WTC11 (cell line): ENCODE measurements around the gene ADAM12. TPM values are rescaled to one million over a fixed set of nuclear protein-coding genes. Genes with fewer than 3 reads are reported as not detected.

Source experiments
- ATAC-seq: fragments of 200-7000 bp; cut with Tn5 transposase; 2 replicates; pipeline ENCODE4 v1.10.0; 2021; ENCODE audit warnings: mild to moderate bottlenecking, moderate library complexity
- CTCF ChIA-PET: fragments of 300-600 bp; sonication (Branson Sonifier 250); formaldehyde crosslinking; loops from one replicate; lab custom pipeline; 2021; ENCODE audit warnings: antibody characterized with exemption; lab: Charles Lee
- POLR2A ChIA-PET: fragments of 350-600 bp; sonication (Branson Sonifier 250); formaldehyde crosslinking; loops from one replicate; lab custom pipeline; 2021; ENCODE audit warnings: antibody characterized with exemption; lab: Charles Lee
- DNase-seq: peaks from one replicate; pipeline ENCODE4 v3.0.0; 2021; ENCODE audit warnings: low spot score
- H3K27ac Mint-ChIP-seq: 2 replicates; pipeline ENCODE4 v1.8.0; 2021; ENCODE audit warnings: mixed read lengths
- H3K27me3 Mint-ChIP-seq: 2 replicates; pipeline ENCODE4 v1.8.0; 2021; ENCODE audit warnings: low read depth, mild to moderate bottlenecking, moderate library complexity, mixed read lengths
- H3K36me3 Mint-ChIP-seq: 2 replicates; pipeline ENCODE4 v1.8.0; 2021; ENCODE audit warnings: mixed read lengths
- H3K4me1 Mint-ChIP-seq: 2 replicates; pipeline ENCODE4 v1.8.0; 2022; ENCODE audit warnings: mixed read lengths
- H3K4me3 Mint-ChIP-seq: 2 replicates; pipeline ENCODE4 v1.8.0; 2021; ENCODE audit warnings: mild to moderate bottlenecking, moderate library complexity, mixed read lengths
- H3K9me3 Mint-ChIP-seq: 2 replicates; pipeline ENCODE4 v1.8.0; 2021; ENCODE audit warnings: mixed read lengths
- FOXP1 ChIP-seq: sonication (generic); formaldehyde crosslinking; IDR thresholded peaks from 2 replicates; pipeline ENCODE4 v1.8.0; 2022; ENCODE audit warnings: missing genetic modification reagents, mild to moderate bottlenecking, moderate library complexity, borderline replicate concordance
- GRHL2 ChIP-seq: fragments of 250-450 bp; sonication (Bioruptor Pico); IDR thresholded peaks from 2 replicates; pipeline ENCODE4 v1.8.0; 2022; ENCODE audit warnings: mild to moderate bottlenecking, moderate library complexity; ENCODE audit not compliant: insufficient replicate concordance, severe bottlenecking
- JAZF1 ChIP-seq: fragments of 250-450 bp; sonication (Bioruptor Pico); IDR thresholded peaks from 2 replicates; pipeline ENCODE4 v1.9.0; 2021; ENCODE audit warnings: moderate library complexity, mild to moderate bottlenecking, inconsistent platforms
- MXD4 ChIP-seq: fragments of 250-450 bp; sonication (Bioruptor Pico); IDR thresholded peaks from 2 replicates; pipeline ENCODE4 v1.8.0; 2021; ENCODE audit warnings: mild to moderate bottlenecking, moderate library complexity, borderline replicate concordance
- NR1H2 ChIP-seq: sonication (generic); formaldehyde crosslinking; IDR thresholded peaks from 2 replicates; pipeline ENCODE4 v1.9.0; 2021; ENCODE audit warnings: mild to moderate bottlenecking, moderate library complexity, missing genetic modification reagents
- NR2C2 ChIP-seq: sonication (generic); formaldehyde crosslinking; IDR thresholded peaks from 2 replicates; pipeline ENCODE4 v1.8.0; 2022; ENCODE audit warnings: mild to moderate bottlenecking, missing genetic modification reagents
- NR3C1 ChIP-seq: sonication (generic); formaldehyde crosslinking; conservative IDR thresholded peaks from 2 replicates; pipeline ENCODE4 v1.8.1; 2023; ENCODE audit warnings: low read depth, mild to moderate bottlenecking, missing genetic modification reagents
- OVOL2 ChIP-seq: fragments of 250-450 bp; sonication (Bioruptor Pico); IDR thresholded peaks from 2 replicates; pipeline ENCODE4 v1.9.0; 2021; ENCODE audit warnings: mild to moderate bottlenecking, borderline replicate concordance
- RELA ChIP-seq: sonication (generic); formaldehyde crosslinking; IDR thresholded peaks from 2 replicates; pipeline ENCODE4 v1.8.1; 2022; ENCODE audit warnings: missing genetic modification reagents, mild to moderate bottlenecking, borderline replicate concordance
- ZBTB21 ChIP-seq: sonication (generic); formaldehyde crosslinking; IDR thresholded peaks from 2 replicates; pipeline ENCODE4 v1.8.1; 2023; ENCODE audit warnings: mild to moderate bottlenecking, missing genetic modification reagents, borderline replicate concordance
- total RNA-seq: library from RNA; stranded (reverse); gene quantifications from 3 replicates; pipeline ENCODE4 v1.2.3, GENCODE V29; 2021
- TF ChIP-seq, protein P1 (sequence below): fragments of 250-450 bp; sonication (Bioruptor Pico); IDR thresholded peaks from 2 replicates; pipeline ENCODE4 v1.9.0; 2021; ENCODE audit warnings: moderate library complexity, mild to moderate bottlenecking, inconsistent platforms, borderline replicate concordance
- TF ChIP-seq, protein P2 (sequence below): fragments of 250-450 bp; sonication (Bioruptor Pico); IDR thresholded peaks from 2 replicates; pipeline ENCODE4 v1.9.0; 2021; ENCODE audit warnings: mild to moderate bottlenecking
- TF ChIP-seq, protein P3 (sequence below): sonication (generic); formaldehyde crosslinking; IDR thresholded peaks from 2 replicates; pipeline ENCODE4 v1.8.0; 2023; ENCODE audit warnings: missing genetic modification reagents
- TF ChIP-seq, protein P4 (sequence below): sonication (generic); formaldehyde crosslinking; IDR thresholded peaks from 2 replicates; pipeline ENCODE4 v1.8.1; 2023; ENCODE audit warnings: mild to moderate bottlenecking, missing genetic modification reagents
- TF ChIP-seq, protein P5 (sequence below): fragments of 250-450 bp; sonication (Bioruptor Pico); IDR thresholded peaks from 2 replicates; pipeline ENCODE4 v2.1.2; 2022; ENCODE audit warnings: mild to moderate bottlenecking, moderate library complexity
- TF ChIP-seq, protein P6 (sequence below): sonication (generic); formaldehyde crosslinking; IDR thresholded peaks from 2 replicates; pipeline ENCODE4 v1.8.0; 2022; ENCODE audit warnings: mild to moderate bottlenecking, missing genetic modification reagents
- TF ChIP-seq, protein P7 (sequence below): fragments of 250-450 bp; sonication (Bioruptor Pico); IDR thresholded peaks from 2 replicates; pipeline ENCODE4 v1.8.0; 2021; ENCODE audit warnings: mild to moderate bottlenecking
- TF ChIP-seq, protein P8 (sequence below): sonication (generic); formaldehyde crosslinking; IDR thresholded peaks from 2 replicates; pipeline ENCODE4 v1.8.0; 2022; ENCODE audit warnings: mild to moderate bottlenecking, missing genetic modification reagents
- TF ChIP-seq, protein P9 (sequence below): fragments of 250-450 bp; sonication (Bioruptor Pico); IDR thresholded peaks from 2 replicates; pipeline ENCODE4 v1.9.0; 2021; ENCODE audit warnings: mild to moderate bottlenecking, borderline replicate concordance
- TF ChIP-seq, protein P10 (sequence below): sonication (generic); formaldehyde crosslinking; IDR thresholded peaks from 2 replicates; pipeline ENCODE4 v1.8.1; 2022; ENCODE audit warnings: low read depth, missing genetic modification reagents, borderline replicate concordance

ADAM12 gene
- total RNA-seq, 1 experiment from 2014 or later, result 0.22 TPM

DNA sequence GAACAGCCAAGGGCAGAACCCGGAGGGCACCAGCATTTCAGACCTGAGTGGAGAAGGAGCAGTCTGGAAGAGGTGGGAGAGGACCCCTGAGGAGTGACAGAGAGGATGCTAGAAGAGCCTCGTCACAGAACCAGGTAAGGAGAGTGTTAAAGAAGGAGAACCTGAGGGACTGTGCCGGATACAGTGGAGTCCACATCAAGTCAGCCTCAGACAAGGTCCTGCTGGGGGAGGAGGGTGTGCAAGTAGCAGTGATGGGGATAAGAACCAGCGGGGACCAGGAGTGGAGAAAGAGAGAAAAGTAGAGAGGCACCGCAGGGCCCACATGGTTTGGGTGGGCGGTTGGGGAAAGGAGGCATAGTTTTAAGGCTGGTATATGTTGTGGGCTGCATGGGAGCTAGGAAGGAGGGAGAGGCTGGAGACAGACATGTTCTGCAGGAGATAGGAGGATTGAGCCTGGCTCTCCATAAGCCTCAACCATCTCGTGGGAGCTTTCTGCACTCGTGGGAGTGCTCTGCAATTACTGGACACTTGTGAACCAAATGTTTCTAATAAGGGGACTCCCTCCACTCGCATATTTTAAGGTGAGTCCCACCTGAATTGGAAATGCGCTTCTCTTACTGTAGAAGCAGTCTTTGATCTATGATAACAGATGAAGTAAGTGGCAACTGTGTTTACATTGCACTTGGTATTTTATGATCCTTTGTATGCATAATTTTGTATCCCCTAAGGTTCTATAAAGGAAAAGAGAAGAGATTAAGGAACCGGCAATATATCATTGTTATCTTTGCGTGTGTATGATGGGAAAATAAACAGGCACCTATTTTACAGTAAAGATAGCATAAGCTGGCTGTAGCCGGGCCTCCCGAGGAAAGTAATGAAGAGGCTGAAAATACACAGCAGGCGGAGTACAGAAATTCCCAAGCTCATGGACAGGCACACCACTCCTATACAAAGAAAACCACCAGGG lies 154.8 kb downstream of the ADAM12 start (continued):
- TF ChIP-seq, protein P1, sequence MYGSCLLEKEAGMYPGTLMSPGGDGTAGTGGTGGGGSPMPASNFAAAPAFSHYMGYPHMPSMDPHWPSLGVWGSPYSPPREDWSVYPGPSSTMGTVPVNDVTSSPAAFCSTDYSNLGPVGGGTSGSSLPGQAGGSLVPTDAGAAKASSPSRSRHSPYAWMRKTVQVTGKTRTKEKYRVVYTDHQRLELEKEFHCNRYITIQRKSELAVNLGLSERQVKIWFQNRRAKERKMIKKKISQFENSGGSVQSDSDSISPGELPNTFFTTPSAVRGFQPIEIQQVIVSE (CRISPR knock-in tag), result no peak
- TF ChIP-seq, protein P2, sequence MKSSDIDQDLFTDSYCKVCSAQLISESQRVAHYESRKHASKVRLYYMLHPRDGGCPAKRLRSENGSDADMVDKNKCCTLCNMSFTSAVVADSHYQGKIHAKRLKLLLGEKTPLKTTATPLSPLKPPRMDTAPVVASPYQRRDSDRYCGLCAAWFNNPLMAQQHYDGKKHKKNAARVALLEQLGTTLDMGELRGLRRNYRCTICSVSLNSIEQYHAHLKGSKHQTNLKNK (CRISPR knock-in tag), result no peak
- no peak for TF ChIP-seq RELA (CRISPR knock-in tag)
- TF ChIP-seq, protein P3, sequence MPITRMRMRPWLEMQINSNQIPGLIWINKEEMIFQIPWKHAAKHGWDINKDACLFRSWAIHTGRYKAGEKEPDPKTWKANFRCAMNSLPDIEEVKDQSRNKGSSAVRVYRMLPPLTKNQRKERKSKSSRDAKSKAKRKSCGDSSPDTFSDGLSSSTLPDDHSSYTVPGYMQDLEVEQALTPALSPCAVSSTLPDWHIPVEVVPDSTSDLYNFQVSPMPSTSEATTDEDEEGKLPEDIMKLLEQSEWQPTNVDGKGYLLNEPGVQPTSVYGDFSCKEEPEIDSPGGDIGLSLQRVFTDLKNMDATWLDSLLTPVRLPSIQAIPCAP, result no peak

DNA sequence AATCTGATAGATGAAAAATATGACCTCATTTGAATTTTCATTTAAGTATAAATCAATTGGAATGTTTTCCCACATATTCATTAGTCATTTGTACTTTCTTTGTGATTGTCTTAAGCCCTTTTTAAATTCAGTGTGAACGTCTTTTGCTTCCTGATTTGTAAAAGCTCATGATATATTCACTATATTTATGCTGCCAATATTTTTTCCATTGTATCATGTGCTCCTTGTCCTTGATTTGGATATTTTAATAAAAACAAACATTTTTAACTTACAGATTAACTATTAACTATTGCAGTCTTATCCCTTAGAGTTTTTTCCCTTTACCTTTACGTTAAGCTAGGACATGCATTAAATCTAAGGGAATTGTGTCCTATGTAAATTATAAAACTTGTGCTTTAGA lies 157.7 kb downstream of the ADAM12 start:
- Mint-ChIP-seq H3K4me1 (peaks cover 14% of the 10 kb centered on the region), H3K27ac (no peak overlapping the region), H3K36me3 (no peaks in the 10 kb centered on the region), H3K27me3 (no peaks in the 10 kb centered on the region), H3K4me3 (no peak overlapping the region)
- DNase-seq, result no peak
- no peak for ATAC-seq
- CTCF ChIA-PET, result interaction anchor here (1.2 kb wide), 1 partner anchor 9 kb away, joined by 4 read pairs; no protein-coding TSS in a partner anchor
- TF ChIP-seq, protein P4, sequence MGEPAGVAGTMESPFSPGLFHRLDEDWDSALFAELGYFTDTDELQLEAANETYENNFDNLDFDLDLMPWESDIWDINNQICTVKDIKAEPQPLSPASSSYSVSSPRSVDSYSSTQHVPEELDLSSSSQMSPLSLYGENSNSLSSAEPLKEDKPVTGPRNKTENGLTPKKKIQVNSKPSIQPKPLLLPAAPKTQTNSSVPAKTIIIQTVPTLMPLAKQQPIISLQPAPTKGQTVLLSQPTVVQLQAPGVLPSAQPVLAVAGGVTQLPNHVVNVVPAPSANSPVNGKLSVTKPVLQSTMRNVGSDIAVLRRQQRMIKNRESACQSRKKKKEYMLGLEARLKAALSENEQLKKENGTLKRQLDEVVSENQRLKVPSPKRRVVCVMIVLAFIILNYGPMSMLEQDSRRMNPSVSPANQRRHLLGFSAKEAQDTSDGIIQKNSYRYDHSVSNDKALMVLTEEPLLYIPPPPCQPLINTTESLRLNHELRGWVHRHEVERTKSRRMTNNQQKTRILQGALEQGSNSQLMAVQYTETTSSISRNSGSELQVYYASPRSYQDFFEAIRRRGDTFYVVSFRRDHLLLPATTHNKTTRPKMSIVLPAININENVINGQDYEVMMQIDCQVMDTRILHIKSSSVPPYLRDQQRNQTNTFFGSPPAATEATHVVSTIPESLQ, result no peak
- TF ChIP-seq, protein P5, sequence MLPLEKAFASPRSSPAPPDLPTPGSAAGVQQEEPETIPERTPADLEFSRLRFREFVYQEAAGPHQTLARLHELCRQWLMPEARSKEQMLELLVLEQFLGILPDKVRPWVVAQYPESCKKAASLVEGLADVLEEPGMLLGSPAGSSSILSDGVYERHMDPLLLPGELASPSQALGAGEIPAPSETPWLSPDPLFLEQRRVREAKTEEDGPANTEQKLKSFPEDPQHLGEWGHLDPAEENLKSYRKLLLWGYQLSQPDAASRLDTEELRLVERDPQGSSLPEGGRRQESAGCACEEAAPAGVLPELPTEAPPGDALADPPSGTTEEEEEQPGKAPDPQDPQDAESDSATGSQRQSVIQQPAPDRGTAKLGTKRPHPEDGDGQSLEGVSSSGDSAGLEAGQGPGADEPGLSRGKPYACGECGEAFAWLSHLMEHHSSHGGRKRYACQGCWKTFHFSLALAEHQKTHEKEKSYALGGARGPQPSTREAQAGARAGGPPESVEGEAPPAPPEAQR (CRISPR knock-in tag), result no peak
- TF ChIP-seq, protein P6, sequence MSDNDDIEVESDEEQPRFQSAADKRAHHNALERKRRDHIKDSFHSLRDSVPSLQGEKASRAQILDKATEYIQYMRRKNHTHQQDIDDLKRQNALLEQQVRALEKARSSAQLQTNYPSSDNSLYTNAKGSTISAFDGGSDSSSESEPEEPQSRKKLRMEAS (CRISPR knock-in tag), result no peak
- TF ChIP-seq, protein P7, sequence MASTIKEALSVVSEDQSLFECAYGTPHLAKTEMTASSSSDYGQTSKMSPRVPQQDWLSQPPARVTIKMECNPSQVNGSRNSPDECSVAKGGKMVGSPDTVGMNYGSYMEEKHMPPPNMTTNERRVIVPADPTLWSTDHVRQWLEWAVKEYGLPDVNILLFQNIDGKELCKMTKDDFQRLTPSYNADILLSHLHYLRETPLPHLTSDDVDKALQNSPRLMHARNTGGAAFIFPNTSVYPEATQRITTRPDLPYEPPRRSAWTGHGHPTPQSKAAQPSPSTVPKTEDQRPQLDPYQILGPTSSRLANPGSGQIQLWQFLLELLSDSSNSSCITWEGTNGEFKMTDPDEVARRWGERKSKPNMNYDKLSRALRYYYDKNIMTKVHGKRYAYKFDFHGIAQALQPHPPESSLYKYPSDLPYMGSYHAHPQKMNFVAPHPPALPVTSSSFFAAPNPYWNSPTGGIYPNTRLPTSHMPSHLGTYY (CRISPR knock-in tag), result no peak
- TF ChIP-seq, protein P8, sequence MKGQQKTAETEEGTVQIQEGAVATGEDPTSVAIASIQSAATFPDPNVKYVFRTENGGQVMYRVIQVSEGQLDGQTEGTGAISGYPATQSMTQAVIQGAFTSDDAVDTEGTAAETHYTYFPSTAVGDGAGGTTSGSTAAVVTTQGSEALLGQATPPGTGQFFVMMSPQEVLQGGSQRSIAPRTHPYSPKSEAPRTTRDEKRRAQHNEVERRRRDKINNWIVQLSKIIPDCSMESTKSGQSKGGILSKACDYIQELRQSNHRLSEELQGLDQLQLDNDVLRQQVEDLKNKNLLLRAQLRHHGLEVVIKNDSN (CRISPR knock-in tag), result no peak
- TF ChIP-seq FOXP1 (CRISPR knock-in tag) (no peak), NR2C2 (CRISPR knock-in tag) (no peak), OVOL2 (CRISPR knock-in tag) (no peak), NR1H2 (CRISPR knock-in tag) (no peak), JAZF1 (CRISPR knock-in tag) (no peak), NR3C1 (CRISPR knock-in tag) (no peak), ZBTB21 (no peak), MXD4 (CRISPR knock-in tag) (no peak), GRHL2 (no peak)
- TF ChIP-seq, protein P9, sequence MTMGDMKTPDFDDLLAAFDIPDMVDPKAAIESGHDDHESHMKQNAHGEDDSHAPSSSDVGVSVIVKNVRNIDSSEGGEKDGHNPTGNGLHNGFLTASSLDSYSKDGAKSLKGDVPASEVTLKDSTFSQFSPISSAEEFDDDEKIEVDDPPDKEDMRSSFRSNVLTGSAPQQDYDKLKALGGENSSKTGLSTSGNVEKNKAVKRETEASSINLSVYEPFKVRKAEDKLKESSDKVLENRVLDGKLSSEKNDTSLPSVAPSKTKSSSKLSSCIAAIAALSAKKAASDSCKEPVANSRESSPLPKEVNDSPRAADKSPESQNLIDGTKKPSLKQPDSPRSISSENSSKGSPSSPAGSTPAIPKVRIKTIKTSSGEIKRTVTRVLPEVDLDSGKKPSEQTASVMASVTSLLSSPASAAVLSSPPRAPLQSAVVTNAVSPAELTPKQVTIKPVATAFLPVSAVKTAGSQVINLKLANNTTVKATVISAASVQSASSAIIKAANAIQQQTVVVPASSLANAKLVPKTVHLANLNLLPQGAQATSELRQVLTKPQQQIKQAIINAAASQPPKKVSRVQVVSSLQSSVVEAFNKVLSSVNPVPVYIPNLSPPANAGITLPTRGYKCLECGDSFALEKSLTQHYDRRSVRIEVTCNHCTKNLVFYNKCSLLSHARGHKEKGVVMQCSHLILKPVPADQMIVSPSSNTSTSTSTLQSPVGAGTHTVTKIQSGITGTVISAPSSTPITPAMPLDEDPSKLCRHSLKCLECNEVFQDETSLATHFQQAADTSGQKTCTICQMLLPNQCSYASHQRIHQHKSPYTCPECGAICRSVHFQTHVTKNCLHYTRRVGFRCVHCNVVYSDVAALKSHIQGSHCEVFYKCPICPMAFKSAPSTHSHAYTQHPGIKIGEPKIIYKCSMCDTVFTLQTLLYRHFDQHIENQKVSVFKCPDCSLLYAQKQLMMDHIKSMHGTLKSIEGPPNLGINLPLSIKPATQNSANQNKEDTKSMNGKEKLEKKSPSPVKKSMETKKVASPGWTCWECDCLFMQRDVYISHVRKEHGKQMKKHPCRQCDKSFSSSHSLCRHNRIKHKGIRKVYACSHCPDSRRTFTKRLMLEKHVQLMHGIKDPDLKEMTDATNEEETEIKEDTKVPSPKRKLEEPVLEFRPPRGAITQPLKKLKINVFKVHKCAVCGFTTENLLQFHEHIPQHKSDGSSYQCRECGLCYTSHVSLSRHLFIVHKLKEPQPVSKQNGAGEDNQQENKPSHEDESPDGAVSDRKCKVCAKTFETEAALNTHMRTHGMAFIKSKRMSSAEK, result no peak
- TF ChIP-seq, protein P10, sequence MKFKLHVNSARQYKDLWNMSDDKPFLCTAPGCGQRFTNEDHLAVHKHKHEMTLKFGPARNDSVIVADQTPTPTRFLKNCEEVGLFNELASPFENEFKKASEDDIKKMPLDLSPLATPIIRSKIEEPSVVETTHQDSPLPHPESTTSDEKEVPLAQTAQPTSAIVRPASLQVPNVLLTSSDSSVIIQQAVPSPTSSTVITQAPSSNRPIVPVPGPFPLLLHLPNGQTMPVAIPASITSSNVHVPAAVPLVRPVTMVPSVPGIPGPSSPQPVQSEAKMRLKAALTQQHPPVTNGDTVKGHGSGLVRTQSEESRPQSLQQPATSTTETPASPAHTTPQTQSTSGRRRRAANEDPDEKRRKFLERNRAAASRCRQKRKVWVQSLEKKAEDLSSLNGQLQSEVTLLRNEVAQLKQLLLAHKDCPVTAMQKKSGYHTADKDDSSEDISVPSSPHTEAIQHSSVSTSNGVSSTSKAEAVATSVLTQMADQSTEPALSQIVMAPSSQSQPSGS (CRISPR knock-in tag), result no peak
- TF ChIP-seq, all 79 proteins: peak for 0
- no peaks in the 10 kb centered on the region for H3K9me3 Mint-ChIP-seq
- POLR2A ChIA-PET, result no interaction called here
